Stimulated activated CD4-positive, alpha-beta T cell treated with anti-CD3 and anti-CD28 coated beads, TNF-alpha, amount 100 ng/mL, for 48 hours (primary cell): ENCODE results near the gene AANAT.
A peak's percentile ranks its signal among the peaks of the same experiment; 100 is the strongest.

Experiments
- DNase-seq, 3 donors: peaks; one replicate each; pipeline ENCODE4 v3.0.0-alpha.2; 2020; ENCODE audit warnings: low read depth in 3 of 3

The AANAT gene

DNA sequence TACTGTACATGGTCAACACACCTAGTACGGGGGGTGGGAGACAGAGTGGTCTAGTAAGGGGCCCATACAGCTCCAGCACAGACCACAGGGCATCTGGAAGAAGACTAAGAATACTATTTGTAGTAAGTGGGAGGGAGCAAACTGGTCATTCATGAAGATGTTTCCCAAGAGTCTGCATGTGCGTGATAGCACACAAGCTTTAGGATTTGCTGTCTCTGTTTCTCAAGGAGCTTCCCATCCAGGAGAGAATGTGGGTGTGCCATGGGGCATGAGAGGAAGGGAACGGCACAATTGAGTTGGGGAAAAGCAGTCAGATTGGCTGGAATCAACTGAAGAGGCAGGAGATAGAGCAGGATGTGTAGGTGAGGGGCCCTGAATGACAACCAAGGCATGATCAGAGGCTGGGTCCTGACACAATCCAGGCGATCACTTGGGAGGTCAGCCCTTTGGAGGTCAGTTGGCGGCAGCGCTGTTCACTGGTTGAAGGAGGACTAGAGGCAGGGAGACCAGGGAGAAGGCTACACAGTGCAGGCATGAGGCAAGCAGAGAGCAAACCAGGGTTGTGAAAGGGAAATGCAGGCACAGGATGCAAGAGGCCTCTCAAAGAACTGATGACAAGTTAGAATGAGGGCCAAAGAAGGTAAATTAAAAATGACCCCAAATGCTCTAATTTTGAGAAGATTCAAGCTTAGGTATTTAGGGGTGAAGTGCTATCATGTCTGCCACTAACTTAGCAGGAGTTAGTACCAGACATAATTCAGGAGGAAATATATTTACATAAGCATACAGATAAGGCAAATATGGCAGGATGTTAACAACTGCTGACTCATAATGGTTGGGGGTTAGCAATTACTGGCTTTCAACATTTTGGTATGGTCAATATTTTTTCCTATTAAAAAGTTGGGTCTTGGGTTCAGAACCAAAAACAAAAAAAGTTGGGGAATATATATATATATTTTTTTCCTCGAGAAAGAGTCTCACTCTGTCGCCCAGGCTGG lies 24.8 kb upstream of the AANAT start:
- no peak for DNase-seq

DNA sequence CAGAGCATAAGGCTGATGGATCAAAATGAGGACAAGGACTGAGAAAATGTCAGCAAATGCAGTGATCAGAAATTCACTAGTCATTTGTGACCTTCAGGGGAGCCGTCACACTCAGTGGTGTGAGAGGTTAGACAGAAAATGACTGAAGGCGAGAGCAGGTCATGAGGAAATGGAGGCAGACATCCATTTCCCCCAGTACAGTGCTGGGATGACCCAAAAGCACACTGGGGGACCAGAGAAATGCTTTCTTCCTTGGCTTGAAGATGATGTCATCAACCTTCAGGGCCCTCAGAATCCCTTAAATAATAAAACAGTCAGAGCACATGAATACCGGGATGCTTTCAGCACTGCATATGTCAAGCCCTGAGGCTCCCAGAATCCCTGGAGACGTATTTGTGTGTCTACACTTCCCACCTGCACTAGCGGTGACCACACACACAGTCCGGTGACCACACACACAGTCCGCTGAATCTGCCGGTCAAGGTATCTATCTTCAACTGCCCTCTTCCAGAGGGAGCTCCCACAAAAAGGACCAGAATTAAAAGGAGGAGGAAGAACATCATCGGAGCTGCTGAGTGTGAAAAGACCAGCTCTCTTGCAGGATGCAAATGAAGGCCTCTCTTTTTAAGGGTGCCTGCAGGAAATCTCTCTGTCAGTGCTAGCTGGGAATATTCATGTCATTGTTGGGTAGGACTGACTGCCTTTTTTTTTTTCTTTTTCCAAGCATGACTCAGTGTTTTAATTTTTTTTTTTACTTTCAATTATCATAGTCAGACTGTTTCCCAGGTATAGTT lies 22.7 kb upstream of the AANAT start:
- DNase-seq, result no peak

- DNase-seq, result no peak
These were observed 21.5 kb upstream of the AANAT start for GRCh38 chr17:76445697-76446448.

DNA sequence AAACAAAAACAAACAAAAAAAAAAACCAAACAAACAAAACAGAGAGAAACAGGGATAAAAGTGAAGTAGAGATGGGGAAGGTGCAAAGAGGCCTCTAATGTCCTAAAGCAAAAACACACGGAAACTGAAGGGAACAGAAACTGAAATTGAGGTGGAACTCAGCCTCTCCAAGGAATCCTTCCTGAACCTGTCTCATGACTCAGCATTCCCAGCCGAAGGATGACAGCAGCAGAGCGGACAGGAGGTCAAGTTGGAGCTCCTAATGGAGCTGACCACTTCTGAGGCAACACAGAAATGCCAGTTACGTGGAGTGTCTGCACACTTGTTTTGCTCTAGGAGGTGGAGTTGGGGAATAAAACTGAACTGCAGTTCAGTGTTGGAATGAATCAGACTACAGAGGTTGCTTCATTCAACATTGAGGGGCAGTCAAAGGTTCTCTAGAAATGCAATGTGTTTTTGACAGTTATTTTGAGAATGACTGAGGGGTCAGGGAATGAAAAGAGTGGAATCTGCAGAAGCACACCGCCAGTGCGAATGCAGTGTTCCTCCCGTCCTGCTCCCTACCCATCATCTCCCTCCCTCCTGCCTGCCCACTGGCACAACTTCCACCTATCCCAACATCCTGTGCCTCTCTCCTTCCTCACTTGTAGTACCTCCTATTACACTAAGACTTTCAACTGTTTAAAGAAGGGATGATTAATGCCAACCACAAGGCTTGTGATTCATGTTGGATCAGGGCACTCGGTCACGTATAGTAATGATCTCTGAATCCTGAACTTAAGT lies 20.8 kb upstream of the AANAT start:
- no peak for DNase-seq

GRCh38 chr17:76447931-76448652 lies 19.3 kb upstream of the AANAT start:
- no peak for DNase-seq

DNA sequence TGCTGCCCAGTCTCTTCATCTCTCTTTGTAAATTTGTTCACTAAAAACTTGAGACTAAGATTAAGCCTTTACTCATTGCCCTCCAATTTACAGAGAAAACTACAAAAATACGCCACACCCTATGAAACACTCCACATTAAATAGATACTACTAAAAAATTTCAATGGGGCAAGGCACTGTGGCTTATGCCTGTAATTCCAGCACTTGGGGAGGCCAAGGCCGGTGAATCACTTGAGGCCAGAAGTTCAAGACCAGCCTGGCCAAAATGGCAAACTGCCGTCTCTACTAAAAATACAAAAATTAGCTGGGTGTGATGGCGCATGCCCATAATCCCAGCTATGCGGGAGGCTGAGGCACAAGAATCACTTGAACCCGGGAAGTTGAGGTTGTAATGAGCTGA lies 18.3 kb upstream of the AANAT start:
- DNase-seq, result no peak

- no peak for DNase-seq
These were observed 15.9 kb upstream of the AANAT start for GRCh38 chr17:76451506-76451905.

GRCh38 chr17:76452127-76452659 lies 15.2 kb upstream of the AANAT start:
- no peak for DNase-seq

DNA sequence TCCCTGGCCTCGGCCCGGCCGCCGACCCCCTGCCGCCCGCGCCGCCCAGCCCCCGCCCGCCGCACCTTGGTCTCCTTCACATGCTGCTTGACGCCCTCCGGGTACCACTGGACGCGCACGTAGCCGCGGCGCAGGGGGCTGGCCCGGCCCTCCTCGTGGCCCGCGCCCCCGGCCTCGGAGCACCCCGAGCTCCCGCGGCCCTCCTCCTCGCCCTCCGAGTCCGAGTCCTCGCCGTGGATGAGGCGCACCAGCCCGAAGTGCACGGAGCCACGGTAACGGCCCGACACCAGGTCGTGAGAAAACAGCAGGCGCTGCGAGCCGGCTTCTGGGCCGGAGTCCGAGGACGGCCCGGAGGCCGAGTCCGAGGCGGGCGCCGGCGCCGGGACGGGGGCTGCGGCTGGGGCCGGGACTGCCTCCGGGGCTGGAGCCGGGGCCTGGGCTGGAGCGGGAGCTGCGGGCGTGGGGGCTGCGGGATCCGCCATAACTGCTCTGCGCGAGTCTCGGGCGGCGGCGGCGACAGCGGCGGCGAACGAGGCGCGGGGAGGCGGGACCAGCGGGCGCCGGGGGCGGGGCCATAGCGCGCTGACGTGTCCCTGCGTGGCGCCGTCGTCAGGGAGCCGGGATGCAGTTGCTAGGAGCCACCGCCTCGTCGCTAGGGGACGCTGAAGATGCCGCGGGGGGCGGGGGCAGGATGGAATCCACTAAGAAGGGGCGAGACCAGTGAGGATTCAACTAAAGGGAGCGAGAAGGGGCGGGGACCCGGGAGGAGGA lies 14.6 kb upstream of the AANAT start, which contains the start of gene UBE2O:
UBE2O (minus strand) TSS at position 493 of the 771 bp plus-strand sequence; CDS start at position 482, 11 bp downstream.
- peak; percentile 81 to 91 (median 85) for DNase-seq

DNA sequence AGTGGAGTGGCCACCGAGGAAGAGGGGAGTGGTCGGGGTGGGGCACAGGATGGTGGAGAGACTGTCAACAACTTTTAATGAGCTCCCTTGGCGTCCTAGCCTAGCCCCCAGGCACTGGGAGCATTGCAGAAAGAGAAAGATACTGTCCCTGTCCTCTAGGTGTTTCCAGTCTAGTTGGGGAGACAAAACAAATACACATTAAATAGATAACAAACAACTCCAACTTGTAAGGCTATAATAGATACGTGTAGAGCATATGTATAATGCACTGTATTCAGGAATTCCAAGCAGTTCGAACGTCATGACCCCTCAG lies 14.0 kb upstream of the AANAT start:
- no peak for DNase-seq

- no peak for DNase-seq
These were observed 8.6 kb upstream of the AANAT start for GRCh38 chr17:76458580-76459490.

- DNase-seq, result no peak
These were observed 7.7 kb upstream of the AANAT start for GRCh38 chr17:76459674-76460073.

DNA sequence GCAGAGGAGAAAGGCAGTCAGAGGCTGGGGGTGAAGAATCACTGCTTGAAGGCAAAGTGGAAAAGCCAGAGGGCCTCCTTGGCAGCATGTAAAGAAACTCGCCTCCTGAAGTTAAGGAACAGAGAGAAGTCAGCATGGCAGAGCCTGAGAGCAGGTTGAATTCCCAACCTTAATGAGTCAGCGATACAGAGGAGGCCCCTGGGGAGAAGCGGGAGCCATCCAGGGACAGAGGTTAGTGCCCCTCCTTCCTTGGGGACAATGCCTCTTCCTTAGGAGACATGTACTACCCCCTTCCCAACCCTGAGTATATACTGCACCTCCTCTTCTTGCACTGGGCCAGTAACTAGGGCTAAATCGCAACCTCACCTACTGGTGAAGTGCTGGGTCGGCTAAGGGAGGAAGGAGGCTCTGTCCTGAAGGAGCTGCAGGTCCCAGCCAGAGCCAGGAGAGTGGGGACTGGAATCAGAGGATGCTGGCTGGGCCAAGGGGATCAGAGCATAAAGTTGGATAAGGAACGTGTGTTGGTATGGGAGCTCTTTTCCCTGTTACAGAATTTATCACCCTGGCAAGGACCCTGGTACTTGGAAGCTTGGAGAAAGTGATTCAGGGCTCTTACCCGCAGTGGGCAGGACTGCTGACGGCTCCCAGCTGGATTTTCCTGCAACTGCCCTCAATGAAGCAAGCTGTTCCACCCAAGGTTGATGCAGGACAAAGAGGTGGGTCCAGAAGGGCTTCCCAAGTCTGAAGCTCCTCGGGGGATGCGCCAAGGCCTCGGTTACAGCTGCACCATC lies 5.4 kb upstream of the AANAT start:
- DNase-seq, result no peak

DNA sequence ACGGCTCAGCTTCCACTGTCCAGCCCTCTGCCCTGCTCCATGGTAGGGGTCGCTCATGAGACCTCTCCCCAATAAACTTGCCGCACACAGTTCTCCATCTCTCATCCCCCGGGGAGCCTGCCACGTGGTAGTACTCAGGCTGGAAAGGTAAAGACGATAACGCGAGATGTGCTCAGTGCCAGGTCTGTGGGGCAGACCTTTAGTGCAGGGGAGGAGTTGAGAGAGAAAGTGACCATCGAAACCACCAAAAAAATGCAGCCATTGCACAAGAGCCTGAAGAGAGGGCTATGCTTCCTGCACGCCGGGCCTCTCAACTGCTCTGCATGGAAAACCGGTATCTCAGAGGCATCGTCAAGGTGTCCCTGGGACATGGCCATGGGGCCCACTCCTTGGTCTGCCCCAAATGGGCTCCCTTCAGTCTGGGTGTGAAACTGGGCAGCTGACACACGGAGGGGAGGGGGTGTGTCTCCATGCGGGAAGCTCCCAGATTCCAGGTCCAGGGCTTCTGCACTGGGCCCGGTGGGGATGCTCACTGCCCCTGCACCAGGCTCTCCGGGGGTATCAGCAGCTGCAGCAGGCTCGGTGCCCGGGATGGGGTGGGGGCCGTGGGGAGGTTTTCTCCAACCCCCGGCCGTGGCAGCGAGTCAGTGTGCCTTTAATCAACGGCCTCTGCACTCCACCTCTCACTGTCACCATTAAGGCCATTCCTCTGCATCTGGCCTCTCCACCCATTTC lies 4.7 kb upstream of the AANAT start:
- no peak for DNase-seq

- no peak for DNase-seq
These were observed 650 bp upstream of the AANAT start for GRCh38 chr17:76466775-76467130.

DNA sequence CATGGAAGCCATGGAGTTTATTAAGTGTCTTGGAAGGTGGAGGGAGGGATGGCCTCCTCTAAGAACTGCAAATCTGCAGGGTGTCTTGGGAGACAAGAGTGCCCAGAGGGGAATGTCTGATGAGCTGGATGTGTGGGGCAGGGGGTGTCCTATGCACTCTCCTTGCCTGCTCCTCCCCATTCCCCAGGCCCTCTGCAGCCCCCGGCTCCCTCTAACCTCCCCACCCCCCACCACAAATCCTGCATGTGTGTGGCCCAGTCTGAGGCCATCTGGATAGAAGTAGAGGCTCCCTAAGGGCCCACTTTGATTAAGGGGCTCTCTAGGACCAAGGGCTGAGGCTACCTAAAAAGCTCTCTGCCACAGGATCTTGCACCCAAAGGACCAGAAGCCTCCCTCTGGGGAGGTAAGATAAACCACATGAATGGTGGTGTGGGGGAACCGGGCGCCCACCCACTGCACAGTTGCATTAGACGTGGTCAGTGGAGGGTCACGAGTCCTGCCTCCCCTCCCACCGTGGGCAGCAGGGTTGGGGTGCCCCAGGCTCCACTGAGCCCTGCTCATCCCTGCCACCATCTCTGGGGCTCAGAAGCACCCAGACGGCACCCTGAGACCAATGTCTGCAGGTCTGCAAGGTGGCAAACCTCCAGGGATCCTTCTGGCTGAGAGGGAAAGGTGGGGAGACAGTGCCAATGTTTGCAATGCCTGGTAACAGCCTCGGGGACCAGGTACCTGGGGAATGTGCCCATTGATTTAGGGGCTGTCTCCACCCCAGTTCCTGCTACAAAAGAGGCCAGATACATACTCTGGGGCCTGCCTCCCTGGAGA lies 618 bp downstream of the AANAT start:
- DNase-seq, result no peak
